Activated CD8-positive, alpha-beta memory T cell treated with anti-CD3 and anti-CD28 coated beads, Interleukin-2, amount 50 U/mL, for 24 hours (primary cell): ENCODE measurements around the gene NKIRAS1.
"Not testable (repeated sequence)": the region's sequence is repeated elsewhere in the genome, so short reads cannot be mapped to it uniquely, and the experiment has no call there.

Experiments
- DNase-seq: peaks from one replicate; pipeline ENCODE4 v3.0.0-alpha.2; 2020; ENCODE audit errors: extremely low read depth

Gene NKIRAS1

DNA sequence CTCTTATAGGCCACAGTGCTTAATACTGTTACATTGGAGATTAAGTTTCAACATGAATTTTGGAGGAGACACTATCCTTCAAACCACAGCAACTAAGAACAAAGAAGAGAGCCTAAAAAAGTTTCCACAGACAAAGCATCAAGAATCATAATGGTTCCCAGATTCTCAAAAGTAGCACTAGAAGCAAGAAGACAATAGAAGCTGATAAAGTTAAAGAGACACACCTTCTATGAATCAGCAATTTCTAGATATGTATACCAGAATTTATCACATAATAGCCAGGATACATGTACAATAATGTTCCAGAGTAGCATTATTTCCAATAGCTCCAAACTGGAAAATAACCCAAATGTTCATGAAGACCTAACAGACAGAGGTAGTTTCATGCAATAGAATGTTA, 12.2 kb downstream of the NKIRAS1 start:
- DNase-seq = no peak

DNA sequence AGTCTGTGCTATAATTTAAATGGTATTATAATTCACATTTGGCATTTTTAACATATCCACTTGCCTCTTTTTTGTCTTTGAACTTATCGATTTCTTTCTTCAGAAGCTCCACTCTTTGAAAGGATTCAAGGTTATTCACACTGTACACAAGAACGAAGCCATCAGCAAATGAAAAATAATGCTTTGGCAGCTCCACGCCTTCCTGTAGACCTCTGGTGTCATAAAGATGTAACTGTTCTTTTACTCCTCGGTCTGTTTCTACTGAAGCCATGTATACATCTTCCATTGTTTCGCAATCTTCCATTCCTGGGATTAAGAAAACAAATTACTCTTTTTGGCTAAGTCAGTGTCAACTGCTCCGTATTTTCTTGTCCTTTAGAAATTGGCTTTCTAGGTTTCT, 16.0 kb downstream of the NKIRAS1 start:
- no peak for DNase-seq

DNA sequence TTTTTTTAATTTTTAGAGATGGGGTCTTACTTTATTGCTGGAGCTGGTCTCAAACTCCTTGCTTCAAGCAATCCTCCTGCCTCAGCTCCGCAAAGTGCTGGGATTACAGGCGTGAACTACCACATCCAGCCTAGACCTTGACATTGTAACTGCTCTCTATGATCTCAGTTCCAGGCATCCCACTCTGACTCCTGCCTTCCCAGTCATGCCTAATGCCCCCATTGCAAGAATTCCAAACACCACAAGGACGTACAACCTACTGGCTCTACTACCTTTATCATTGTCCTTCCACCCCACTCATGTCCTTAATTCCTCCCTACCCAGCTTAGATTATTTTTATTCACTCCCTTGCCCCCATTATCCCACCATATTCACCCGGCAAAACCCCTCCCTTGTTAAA, 21.6 kb downstream of the NKIRAS1 start:
- DNase-seq = no peak

DNA sequence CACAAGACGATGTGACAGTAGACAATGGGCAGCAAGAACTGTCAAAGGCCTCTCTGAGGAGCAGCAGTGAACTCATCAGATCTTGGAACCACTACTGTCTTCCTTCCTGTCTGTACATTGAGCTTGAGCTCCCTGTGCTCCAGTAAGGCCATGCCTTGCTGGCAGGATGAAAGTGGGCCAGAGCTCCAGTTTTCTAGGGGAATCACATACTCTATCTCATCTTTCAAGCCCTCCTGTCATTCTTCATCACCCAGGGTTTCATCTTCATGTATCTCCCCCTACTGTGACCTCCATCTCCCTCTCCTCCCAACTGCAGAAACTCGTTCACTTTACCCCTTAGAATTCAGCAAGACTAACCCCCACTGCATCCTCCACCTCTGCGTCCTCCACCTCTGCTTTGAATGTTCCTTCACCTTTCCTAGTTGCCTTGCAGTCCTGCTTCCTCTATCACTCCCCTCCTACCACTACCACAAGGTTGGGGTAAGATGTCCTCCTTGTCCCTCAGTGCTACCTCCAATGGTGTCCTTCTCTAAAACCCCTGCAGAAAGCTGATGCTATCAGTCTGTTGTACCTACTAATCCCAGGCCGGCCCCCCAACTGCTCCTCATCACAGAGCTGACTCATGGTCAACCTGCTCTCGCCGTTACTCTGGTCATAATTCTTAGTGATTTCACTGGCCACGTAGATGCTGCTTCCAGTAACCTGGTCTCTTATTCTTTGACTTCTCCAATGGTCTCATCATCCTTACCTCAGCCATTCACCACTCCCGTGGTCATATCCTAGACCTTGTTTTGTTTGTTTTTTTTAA, 22.3 kb downstream of the NKIRAS1 start:
- DNase-seq = no peak

DNA sequence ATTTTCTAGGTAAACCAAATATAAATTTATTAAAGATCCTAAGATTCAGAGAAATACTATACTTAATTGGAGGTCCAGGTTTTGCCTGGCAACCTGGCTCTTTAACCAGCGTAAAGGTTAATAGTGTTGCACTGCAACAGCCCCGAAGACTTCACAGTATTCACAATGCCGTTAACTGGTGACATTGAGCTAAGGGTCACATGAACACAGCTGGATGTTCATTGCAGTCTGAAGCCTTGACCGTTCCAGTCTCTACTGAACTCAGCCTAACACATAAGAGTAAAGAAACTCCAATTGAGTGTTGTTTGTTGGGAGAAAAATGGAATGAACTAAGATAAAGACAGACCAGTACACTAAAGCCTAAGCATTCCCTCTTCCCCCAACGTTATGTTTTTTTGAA, 26.8 kb downstream of the NKIRAS1 start:
- no peak for DNase-seq

DNA sequence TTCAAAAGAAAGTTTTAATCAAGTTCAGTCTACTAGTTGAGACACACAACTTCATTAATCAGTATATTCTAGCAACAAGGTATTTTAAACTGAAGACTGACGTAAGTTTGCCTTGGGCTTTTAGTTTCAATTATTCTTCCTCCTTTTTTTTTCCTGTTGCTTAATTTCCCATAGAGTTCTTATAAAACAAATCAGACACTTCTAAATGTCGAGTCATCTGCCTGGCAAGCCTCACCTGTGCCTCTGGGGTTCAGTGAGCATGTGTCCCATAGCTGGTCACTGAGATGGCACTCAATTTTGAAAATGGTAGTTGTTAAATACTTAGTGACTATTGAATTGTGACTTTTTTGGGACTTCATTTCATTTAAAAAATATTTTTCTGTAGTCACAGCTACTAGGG, 27.4 kb downstream of the NKIRAS1 start:
- DNase-seq = no peak

DNA sequence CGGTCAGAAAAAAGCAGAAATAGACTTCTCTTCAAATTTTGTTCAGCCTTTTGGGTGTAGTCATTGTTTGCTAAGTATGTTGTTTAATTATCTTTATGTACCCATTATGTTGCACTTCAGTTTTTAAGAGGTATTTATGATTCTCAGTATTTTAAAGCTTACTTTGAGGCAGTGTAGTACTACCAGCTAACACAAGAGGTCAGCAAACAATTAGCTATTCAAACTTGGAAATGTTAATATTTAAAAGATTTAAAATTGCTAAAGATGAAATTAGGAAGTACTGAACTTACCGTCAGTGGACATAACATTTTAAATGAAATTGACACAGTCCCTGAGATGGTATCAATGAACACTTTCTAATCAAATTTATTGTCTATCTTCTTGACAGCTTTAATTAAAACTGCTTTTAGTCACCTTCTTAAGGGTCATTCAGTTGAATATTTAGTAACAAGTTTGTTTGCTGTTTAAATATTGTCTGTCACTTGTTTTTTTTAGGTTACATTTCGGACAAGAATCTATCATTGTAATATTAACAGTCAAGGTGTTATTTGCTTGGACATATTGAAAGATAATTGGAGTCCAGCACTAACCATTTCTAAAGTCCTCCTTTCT, 28.1 kb downstream of the NKIRAS1 start:
- DNase-seq = no peak

DNA sequence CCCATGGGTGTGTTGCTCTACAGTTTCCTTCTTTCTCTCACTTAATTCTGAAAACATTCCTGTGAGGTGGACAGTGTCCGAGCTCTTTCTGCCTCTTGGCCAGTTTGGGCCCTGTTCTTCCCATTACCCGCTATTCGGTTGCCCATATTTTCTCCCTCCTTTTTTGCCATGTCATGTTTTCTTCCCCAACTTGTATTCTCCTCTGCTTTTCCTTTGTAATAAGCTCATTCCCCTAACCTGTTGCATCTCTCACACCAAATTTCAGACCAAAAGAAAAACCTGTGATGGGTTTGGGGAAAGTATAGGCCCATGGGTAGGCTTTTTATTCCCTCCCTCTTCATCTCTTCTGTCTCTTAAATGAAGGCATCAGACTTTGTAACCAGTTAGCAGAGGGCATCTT, 30.5 kb downstream of the NKIRAS1 start:
- no peak for DNase-seq

DNA sequence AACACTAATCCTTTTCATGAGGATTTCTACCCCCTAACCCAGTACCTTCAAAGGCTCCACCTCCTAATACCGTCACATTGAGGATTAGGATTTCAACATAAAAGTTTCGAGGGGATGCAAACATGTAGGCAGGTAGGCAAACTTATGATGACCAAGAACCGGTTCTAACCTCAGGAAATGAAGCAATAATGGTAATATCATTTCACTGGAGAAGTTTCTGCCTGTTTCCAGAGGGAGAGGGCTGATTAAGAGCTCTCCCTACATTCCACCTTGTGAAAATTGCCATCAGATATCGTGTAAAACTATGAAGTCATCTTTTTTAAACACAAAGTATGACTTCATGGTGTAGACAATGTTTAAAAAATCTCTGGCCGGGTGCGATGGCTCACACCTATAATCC, 31.6 kb downstream of the NKIRAS1 start:
- DNase-seq = no peak

DNA sequence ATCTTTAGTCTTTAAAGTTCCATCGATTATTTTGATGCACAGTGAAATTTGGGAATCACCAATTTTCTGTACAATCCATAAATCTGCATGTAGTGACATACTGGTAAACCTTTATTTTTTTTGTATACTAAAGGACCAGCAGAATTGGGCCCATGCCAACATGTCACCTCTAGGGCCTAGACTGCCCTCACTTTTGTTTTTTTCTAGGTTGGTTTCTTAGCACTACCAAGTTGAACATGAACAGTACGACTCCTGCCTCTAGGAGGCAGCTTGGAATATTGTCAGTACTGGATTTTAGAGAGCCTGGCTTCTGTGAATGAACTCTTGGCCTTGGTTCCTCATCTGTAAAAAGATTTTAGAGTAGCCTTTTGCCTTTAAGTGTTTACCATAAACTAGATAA, 32.3 kb downstream of the NKIRAS1 start:
- DNase-seq = no peak

DNA sequence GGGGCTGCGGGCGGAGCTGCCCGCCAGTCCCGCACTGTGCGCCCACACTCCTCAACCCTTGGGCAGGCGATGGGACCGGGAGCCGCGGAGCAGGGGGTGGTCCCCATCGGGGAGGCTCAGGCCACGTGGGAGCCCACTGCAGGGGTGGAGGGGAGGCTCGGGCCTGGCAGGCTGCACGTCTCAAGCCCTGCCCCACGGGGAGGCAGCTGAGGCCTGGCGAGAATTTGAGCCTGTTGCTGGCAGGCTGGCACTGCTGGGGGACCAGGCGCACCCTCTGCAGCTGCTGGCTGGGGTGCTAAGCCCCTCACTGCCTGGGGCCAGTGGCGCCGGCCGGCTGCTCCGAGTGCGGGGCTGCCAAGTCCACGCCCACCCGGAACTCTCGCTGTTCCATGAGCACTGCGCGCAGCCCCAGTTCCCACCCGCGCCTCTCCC, 34.3 kb downstream of the NKIRAS1 start:
- DNase-seq = no peak

DNA sequence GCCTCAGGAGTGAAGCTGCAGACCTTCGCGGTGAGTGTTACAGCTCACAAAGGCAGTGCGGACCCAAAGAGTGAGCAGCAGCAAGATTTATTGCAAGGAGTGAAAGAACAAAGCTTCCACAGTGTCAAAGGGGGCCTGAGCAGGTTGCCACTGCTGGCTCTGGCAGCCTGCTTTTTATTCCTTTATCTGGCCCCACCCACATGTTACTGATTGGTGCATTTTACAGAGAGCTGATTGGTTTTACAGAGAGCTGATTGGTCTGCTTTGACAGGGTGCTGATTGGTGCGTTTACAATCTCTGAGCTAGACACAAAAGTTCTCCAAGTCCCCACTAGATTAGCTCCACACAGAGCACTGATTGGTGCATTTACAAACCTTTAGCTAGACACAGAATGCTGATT, 34.8 kb downstream of the NKIRAS1 start:
- DNase-seq = not testable (repeated sequence)

DNA sequence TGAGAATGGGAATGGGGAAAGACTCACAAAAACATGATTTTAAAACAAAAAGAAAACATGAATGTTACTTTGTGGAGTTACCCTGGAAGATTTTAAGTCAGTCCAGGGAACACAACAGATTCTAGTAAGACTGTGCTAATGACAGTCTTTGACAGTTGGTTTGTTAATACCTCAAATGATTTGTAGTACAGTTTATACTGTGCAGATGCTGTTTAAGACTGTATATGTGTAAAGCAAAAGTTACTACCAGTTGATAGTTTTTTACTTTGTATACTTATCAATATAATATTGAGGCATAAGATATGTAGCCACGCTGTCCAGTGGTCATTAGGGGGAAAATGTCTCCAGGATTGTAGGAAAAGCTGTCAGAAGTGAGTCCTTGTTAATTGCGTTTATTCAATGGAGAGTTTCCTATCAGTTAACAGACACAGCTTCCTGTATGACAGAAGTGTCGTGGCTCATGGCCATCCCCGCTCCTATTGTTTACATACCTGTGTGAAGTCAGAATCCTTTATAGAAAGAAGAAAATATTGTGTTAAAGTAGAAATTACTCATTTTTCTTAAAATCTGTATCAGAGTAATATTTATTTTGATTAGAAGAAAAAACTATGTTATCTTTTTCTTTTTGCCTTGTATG, 36.0 kb downstream of the NKIRAS1 start:
- DNase-seq = no peak

DNA sequence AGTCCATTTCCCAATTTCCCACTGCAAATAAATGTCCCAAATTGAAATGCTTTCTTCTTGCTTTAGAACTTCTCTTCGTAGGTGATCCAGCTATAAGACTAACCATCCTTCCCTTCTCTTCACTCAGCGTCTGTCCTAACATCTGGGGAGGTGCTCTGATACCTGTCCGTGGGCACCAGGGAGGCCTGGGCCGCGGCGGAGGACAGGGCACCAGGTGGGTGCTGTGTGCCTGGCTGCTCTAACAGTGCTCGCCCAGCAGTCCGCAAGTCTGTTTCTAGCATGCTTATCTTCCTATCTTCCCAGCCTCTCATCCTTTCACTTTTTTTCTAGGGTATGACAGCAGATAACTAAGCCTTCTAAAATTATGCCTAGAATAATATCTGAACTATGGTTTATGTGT, 37.3 kb downstream of the NKIRAS1 start:
- no peak for DNase-seq

DNA sequence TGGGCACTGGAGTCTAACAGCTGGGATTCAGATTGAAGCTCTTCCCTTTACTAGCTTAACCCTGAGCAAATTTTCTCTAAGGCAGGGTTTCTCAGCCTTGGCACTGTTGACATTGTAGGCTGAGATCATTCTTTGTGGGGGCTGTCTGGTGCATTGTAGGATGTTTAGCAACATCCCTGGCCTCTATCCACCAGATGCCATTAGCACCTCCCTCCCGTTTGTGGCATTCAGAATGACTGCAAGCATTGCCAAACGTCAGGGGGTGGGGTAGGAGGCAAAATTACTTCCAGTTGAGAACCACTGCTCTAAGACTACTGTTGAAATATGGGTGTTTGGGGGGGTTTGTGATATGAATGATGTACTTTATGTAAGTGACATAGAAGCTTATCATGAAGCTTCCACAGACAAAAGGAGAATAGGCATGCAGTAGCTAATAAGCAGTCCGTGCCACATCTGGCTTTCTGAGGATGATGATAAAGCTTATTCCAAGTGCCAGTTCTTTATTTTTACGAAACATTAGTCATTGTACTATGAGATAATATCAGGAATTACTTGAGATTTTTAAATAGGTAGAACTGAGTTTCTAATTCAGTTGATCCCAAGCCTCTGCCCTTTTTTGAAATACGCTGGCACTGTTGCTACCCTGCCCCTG, 39.3 kb downstream of the NKIRAS1 start:
- no peak for DNase-seq

DNA sequence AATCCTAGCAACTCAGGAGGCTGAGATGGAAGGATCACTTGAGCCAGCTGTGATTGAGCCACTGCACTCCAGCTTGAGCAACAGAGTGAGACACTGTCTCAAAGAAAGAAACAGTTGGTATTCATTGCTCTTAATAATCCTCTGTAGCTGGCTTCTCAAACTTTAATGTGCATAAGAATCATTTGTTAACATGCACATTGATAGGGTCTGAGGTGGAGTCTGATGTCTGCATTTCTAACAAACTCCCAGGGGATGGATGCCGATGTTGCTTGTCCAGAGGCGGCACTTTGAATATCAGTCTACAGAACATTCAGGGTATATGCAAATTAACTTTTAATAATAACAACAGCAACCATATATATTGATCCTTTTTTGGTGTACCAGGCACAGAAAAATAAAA, 39.9 kb downstream of the NKIRAS1 start:
- no peak for DNase-seq

DNA sequence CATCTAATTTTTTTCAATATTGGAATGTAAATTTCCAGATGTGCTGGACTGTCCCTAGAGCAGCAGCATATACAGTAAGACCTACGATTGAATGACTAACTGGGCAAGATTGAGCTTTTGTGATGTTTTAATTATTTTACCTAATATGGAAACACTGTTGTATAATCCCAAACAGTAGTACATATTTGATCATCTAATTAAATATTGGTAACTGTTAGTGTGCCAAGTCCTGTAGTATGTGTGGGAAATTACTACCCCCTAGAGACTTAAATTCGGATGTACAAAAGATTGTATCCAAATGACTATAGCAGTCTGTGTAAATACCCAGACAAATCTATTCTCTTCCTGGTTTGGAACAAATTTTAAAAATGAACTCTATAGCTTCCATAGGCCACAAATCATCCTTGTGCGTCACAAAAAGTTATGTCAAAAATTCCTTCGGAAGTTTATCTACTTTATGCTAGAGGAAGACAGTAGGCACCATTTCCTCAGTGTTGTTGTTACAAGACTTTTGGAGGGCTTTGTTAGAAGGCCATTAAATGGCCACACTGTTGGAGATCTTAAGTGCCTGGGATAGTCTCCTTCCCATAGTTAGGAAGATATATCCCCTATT, 41.6 kb downstream of the NKIRAS1 start:
- DNase-seq = no peak

DNA sequence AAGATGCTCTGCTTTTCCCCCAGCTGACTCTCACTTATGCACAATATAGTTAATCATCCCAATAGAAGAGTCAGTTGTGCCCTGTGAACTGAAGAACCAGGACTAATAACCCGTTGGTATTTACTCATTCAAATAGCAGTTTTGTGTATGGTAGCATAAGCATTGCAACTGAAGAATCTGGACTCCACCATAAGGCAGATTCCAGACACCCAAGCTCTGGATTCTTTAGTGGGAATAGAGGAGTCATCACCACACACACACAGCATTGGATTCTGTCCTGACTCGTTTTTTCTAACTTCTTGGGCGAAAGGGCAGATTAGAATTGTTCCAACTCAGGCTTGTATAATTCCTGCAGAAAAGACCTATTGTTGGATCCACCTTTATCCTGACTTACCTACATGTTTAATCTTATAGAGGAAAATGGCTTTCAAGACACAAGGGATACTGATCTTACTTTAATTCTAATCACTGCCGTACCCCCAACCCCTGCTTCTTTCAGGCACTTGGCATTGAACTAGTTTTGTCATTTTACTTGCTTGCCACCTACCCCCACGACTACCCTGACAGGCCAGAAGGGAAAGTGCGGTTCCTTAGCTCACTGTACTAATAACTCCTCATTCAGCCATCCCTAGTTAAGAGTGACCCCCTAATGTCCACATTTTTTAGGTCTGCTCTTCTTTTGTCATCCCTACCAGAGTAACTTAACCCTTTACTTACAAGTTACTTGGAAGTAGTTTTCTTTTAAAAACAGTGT, 42.3 kb downstream of the NKIRAS1 start:
- no peak for DNase-seq

DNA sequence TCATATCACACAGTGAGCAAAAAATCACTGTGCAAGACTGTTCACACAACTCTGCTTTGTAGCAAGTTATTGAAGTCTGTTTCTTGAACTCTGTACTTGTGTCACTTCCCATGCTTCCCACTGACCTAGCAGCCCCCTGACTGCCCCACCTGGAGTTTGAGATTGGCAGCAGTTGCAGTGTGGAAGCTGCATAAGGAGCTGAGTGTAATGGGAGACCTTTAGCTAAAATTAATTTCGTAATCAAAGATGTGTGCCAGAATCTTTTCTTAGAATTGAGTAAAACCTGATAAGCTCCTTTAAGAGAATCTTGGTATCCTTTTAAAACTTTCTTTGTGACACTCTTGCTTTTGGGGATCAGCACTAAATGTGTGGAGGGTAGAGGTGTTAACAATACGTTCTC, 42.8 kb downstream of the NKIRAS1 start:
- no peak for DNase-seq

DNA sequence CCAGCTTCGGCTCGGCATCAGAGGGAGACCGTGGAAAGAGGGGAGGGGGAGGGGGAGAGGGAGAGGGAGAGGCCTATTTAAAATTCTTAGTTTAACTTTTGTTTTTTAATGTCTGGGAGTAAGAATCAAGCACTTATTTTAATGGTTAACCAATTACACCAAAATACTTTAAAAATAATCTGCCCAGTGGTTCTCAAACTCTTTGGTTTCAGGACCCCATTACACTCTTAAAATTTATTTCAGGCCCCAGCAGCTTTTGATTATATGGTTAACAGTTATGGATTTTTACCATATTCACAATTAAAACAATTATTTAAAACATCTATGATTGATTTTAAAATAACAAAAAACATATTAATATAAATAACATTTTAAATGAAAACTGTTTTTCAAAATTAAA, 44.5 kb downstream of the NKIRAS1 start:
- DNase-seq = no peak

DNA sequence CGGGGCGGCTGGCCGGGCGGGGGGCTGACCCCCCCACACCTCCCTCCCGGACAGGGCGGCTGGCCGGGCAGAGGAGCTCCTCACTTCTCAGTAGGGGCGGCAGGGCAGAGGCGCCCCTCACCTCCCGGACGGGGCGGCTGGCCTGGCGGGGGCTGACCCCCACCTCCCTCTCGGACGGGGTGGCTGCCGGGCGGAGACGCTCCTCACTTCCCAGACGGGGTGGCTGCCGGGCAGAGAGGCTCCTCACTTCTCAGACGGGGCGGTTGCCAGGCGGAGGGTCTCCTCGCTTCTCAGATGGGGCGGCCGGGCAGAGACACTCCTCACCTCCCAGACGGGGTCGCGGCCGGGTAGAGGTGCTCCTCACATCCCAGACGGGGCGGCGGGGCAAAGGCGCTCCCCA, 45.4 kb downstream of the NKIRAS1 start:
- DNase-seq = not testable (repeated sequence)

DNA sequence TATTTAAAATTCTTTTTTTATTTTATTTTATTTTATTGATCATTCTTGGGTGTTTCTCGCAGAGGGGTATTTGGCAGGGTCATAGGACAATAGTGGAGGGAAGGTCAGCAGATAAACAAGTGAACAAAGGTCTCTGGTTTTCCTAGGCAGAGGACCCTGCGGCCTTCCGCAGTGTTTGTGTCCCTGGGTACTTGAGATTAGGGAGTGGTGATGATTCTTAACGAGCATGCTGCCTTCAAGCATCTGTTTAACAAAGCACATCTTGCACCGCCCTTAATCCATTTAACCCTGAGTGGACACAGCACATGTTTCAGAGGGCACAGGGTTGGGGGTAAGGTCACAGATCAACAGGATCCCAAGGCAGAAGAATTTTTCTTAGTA, 46.1 kb downstream of the NKIRAS1 start:
- not testable (repeated sequence) for DNase-seq
